ENCODE results near the gene SOX2. TPM values are rescaled to one million over a fixed set of nuclear protein-coding genes. Genes with fewer than 3 reads are reported as not detected.

The SOX2 gene
- total and polyA plus RNA-seq, 2 of the 13 experiments (the other 11 are each of a cell fraction or from before 2014, with no cell fraction given) = not detected

DNA sequence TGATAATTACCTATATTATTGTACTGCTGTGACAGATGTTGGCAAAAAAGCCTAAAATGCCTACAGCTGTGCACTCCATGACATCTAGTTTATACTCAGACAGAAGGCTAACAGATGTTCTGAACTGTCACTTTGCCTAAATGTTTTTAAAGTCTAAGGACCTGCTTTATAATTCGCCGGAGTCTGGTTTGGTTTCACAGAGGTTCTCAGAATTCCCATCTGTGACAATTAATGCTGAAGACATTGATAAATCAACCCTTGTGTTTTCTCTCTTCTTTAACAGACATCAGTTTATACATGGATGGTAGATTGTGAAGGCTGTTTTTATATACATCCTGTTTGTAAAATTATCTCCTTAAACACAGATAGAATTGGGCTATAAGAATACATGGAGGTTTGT is 19.8 kb upstream of the SOX2 start:
- WGBS (ENCODE audit: low lambda C conversion rate) = 0% methylated on average over 2 of the region's 2 CpGs
- Histone ChIP-seq H3K9ac (ENCODE audit: insufficient read depth, low read depth, low read length) (no peak overlapping the region), H3K4me2 (ENCODE audit: low read depth, low read length) (no peak overlapping the region), H3K36me3 (replicated peaks in 1 of 2; ENCODE audit: control insufficient read depth in 1 of 2, insufficient read depth in 2 of 2, low read length in 2 of 2) (no peaks in the 10 kb centered on the region), H3K27ac (ENCODE audit: extremely low read length, insufficient read depth, low read length) (no peak overlapping the region), H3K9me3 (ENCODE audit: low read length) (no peaks in the 10 kb centered on the region), H3K79me2 (ENCODE audit: insufficient read depth, low read length) (no peaks in the 10 kb centered on the region), H3K4me1 (ENCODE audit: insufficient read depth, low read length) (no peaks in the 10 kb centered on the region), H2AFZ (ENCODE audit: low read length) (no peak overlapping the region), H3K4me3 (replicated peaks in 1 of 3; ENCODE audit: insufficient read depth in 1 of 3, low read depth in 2 of 3, low read length in 3 of 3) (no peak overlapping the region), H4K20me1 (ENCODE audit: insufficient read depth, low read length) (no peaks in the 10 kb centered on the region), H3K27me3 (ENCODE audit: control insufficient read depth in 1 of 2, insufficient read depth in 2 of 2, low read length in 2 of 2) (peaks cover 3 to 12% of the 10 kb centered on the region in 2 experiments; a peak in 3 of 5 replicates)
- CTCF ChIA-PET (ENCODE audit: low intra/inter-chr PET ratio, low total read pairs) = no interaction called here
- POLR2A ChIA-PET = no interaction called here
- BruUV-seq (replicated peaks) = no TSS peak
- no peak for ATAC-seq
- no peak for DNase-seq (ENCODE audit: low spot score)
- in situ Hi-C loops (cut with HindIII; ENCODE audit: extremely low pct_ligation_motif_present, low pct_unique_long_range_greater_than_20kb) = no loop called here
- intact Hi-C loops (cut with micrococcal nuclease; ENCODE audit: unreplicated experiment) = no loop called here
- no peak for FAIRE-seq
- TF ChIP-seq HNRNPH1 (optimal IDR thresholded peaks at IDR 0.05; ENCODE audit: low read depth, low read length) = no peak
- TF ChIP-seq TEAD3 (CRISPR knock-in tag; optimal IDR thresholded peaks at IDR 0.05; ENCODE audit: borderline replicate concordance) = no peak
- no peak for TF ChIP-seq ZNF577 (CRISPR knock-in tag; IDR thresholded peaks at IDR 0.05; ENCODE audit: borderline replicate concordance, low read depth)
- TF ChIP-seq, protein P1, sequence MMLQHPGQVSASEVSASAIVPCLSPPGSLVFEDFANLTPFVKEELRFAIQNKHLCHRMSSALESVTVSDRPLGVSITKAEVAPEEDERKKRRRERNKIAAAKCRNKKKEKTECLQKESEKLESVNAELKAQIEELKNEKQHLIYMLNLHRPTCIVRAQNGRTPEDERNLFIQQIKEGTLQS (CRISPR knock-in tag; IDR thresholded peaks at IDR 0.05) = no peak
- TF ChIP-seq, protein P2, sequence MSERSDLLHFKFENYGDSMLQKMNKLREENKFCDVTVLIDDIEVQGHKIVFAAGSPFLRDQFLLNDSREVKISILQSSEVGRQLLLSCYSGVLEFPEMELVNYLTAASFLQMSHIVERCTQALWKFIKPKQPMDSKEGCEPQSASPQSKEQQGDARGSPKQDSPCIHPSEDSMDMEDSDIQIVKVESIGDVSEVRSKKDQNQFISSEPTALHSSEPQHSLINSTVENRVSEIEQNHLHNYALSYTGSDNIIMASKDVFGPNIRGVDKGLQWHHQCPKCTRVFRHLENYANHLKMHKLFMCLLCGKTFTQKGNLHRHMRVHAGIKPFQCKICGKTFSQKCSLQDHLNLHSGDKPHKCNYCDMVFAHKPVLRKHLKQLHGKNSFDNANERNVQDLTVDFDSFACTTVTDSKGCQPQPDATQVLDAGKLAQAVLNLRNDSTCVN (CRISPR knock-in tag; IDR thresholded peaks at IDR 0.05; ENCODE audit: borderline replicate concordance) = no peak
- TF ChIP-seq ZFYVE20 (CRISPR knock-in tag; IDR thresholded peaks at IDR 0.05; ENCODE audit: borderline replicate concordance, low read depth) = no peak
- TF ChIP-seq, protein P3, sequence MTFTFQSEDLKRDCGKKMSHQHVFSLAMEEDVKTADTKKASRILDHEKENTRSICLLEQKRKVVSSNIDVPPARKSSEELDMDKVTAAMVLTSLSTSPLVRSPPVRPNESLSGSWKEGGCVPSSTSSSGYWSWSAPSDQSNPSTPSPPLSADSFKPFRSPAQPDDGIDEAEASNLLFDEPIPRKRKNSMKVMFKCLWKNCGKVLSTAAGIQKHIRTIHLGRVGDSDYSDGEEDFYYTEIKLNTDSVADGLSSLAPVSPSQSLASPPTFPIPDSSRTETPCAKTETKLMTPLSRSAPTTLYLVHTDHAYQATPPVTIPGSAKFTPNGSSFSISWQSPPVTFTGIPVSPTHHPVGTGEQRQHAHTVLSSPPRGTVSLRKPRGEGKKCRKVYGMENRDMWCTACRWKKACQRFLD (CRISPR knock-in tag; IDR thresholded peaks at IDR 0.05; ENCODE audit: borderline replicate concordance) = no peak
- TF ChIP-seq CENPX (CRISPR knock-in tag; IDR thresholded peaks at IDR 0.05) = no peak
- TF ChIP-seq SIX1 (CRISPR knock-in tag; IDR thresholded peaks at IDR 0.05; ENCODE audit: borderline replicate concordance) = no peak
- no peak for TF ChIP-seq RBM39 (IDR thresholded peaks at IDR 0.05; ENCODE audit: low read depth, low read length, poor library complexity, severe bottlenecking)
- no peak for TF ChIP-seq RBAK (CRISPR knock-in tag; IDR thresholded peaks at IDR 0.05)
- TF ChIP-seq, protein P4, sequence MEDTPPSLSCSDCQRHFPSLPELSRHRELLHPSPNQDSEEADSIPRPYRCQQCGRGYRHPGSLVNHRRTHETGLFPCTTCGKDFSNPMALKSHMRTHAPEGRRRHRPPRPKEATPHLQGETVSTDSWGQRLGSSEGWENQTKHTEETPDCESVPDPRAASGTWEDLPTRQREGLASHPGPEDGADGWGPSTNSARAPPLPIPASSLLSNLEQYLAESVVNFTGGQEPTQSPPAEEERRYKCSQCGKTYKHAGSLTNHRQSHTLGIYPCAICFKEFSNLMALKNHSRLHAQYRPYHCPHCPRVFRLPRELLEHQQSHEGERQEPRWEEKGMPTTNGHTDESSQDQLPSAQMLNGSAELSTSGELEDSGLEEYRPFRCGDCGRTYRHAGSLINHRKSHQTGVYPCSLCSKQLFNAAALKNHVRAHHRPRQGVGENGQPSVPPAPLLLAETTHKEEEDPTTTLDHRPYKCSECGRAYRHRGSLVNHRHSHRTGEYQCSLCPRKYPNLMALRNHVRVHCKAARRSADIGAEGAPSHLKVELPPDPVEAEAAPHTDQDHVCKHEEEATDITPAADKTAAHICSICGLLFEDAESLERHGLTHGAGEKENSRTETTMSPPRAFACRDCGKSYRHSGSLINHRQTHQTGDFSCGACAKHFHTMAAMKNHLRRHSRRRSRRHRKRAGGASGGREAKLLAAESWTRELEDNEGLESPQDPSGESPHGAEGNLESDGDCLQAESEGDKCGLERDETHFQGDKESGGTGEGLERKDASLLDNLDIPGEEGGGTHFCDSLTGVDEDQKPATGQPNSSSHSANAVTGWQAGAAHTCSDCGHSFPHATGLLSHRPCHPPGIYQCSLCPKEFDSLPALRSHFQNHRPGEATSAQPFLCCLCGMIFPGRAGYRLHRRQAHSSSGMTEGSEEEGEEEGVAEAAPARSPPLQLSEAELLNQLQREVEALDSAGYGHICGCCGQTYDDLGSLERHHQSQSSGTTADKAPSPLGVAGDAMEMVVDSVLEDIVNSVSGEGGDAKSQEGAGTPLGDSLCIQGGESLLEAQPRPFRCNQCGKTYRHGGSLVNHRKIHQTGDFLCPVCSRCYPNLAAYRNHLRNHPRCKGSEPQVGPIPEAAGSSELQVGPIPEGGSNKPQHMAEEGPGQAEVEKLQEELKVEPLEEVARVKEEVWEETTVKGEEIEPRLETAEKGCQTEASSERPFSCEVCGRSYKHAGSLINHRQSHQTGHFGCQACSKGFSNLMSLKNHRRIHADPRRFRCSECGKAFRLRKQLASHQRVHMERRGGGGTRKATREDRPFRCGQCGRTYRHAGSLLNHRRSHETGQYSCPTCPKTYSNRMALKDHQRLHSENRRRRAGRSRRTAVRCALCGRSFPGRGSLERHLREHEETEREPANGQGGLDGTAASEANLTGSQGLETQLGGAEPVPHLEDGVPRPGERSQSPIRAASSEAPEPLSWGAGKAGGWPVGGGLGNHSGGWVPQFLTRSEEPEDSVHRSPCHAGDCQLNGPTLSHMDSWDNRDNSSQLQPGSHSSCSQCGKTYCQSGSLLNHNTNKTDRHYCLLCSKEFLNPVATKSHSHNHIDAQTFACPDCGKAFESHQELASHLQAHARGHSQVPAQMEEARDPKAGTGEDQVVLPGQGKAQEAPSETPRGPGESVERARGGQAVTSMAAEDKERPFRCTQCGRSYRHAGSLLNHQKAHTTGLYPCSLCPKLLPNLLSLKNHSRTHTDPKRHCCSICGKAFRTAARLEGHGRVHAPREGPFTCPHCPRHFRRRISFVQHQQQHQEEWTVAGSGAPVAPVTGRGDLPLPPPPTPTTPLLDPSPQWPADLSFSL (CRISPR knock-in tag; IDR thresholded peaks at IDR 0.05) = no peak
- no peak for TF ChIP-seq ZFP36L2 (CRISPR knock-in tag; IDR thresholded peaks at IDR 0.05)
- TF ChIP-seq ELF4 (CRISPR knock-in tag; IDR thresholded peaks at IDR 0.05; ENCODE audit: borderline replicate concordance) = no peak
- TF ChIP-seq KLF9 (CRISPR knock-in tag; IDR thresholded peaks at IDR 0.05; ENCODE audit: low read depth) = no peak
